ENCODE measurements around the gene C11orf86.
A peak's percentile ranks its signal among the peaks of the same experiment; 100 is the strongest.

The C11orf86 gene

GRCh38 chr11:67022341-67022933, 47.3 kb downstream of the C11orf86 start:
- peaks cover 29% of the 10 kb centered on the region for H3K4me1 Mint-ChIP-seq (ENCODE audit: low read depth)

DNA sequence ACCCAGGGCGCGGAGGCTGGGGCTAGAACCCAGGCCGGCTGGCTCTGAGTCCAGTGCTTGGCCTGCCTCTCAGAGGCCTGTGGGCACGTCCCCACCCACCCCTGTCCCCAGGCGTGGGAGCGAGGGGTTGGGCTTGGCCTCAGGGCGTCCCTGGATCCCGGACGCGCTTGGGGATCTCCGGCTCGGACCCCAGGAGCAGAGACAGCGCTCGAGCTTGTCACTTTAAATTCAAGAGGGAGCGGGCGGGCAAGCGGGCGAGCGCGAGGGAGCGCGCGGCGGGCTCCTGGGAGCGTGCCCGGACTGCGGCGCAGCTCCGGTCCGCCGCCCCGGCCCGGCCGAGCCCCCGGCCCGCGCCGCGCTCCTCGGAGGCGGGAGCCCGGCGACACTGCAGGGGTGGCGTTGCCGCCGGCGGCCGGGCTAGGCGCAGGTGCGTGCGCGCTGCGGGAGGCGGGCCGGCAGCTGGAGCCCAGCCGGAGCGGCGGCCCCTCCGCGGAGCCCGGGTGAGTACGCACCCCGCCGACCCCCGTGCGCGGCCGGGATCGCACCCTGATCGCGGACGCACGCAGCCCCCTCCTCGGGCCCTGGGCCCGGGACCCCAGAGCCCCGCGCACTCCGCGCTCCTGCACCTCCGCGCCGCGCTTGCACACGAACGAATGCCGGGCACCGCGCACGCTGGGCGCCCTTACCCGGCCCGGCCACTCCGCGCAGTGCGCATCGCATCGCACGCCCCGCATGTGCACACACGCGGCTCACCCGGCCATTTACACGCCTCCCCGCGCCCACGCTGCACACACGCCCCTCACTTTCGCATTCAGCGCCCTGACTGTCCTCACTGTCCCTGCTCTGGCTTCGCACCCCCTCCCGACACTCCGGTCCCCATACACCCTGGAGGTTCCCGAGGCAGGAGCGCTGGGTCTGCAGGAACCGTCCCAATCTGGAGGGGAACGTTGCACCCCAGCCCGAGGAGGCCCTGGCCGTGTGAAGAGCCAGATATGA, 48.2 kb downstream of the C11orf86 start, which contains the start of gene SYT12:
Gene SYT12 (plus strand): TSS at position 174 of the 996 bp plus-strand sequence. CDS start 7,011 bp downstream, outside the sequence.
- peaks cover 3% of the 10 kb centered on the region for H3K36me3 Mint-ChIP-seq (ENCODE audit: low read depth)
- peaks cover 63% of the 10 kb centered on the region for H3K27me3 Mint-ChIP-seq
- H3K4me3 Mint-ChIP-seq: peak within 1 kb of the TSS; percentile 76
- H3K27ac Mint-ChIP-seq: peak within 1 kb of the TSS; percentile 16
- H3K4me1 Mint-ChIP-seq (ENCODE audit: low read depth): peaks cover 29% of the 10 kb centered on the region
- H3K9me3 Mint-ChIP-seq: peaks cover 3% of the 10 kb centered on the region

More at GRCh38 chr11:67022341-67022933, 47.3 kb downstream of the C11orf86 start:
- peaks cover 3% of the 10 kb centered on the region for H3K9me3 Mint-ChIP-seq
- peaks cover 62% of the 10 kb centered on the region for H3K27me3 Mint-ChIP-seq
- peak overlapping the region; percentile 16 for H3K27ac Mint-ChIP-seq
- H3K4me3 Mint-ChIP-seq: peak overlapping the region; percentile 62
- H3K36me3 Mint-ChIP-seq (ENCODE audit: low read depth): peaks cover 3% of the 10 kb centered on the region

- H3K4me3 Mint-ChIP-seq: no peak overlapping the region
- no peak overlapping the region for H3K27ac Mint-ChIP-seq
- H3K4me1 Mint-ChIP-seq (ENCODE audit: low read depth): peaks cover 29% of the 10 kb centered on the region
Observed at GRCh38 chr11:67023957-67024353, 48.9 kb downstream of the C11orf86 start.

GRCh38 chr11:67024410-67024809, 49.3 kb downstream of the C11orf86 start:
- peak overlapping the region; percentile 60 for H3K4me3 Mint-ChIP-seq
- peaks cover 67% of the 10 kb centered on the region for H3K27me3 Mint-ChIP-seq
- H3K36me3 Mint-ChIP-seq (ENCODE audit: low read depth): no peaks in the 10 kb centered on the region
- H3K27ac Mint-ChIP-seq: peak overlapping the region; percentile 83
- peaks cover 29% of the 10 kb centered on the region for H3K4me1 Mint-ChIP-seq (ENCODE audit: low read depth)
- H3K9me3 Mint-ChIP-seq: no peaks in the 10 kb centered on the region

More at GRCh38 chr11:67023957-67024353, 48.9 kb downstream of the C11orf86 start:
- Mint-ChIP-seq H3K27me3 (peaks cover 63% of the 10 kb centered on the region), H3K36me3 (ENCODE audit: low read depth) (peaks cover under 1% of the 10 kb centered on the region), H3K9me3 (peaks cover under 1% of the 10 kb centered on the region)

DNA sequence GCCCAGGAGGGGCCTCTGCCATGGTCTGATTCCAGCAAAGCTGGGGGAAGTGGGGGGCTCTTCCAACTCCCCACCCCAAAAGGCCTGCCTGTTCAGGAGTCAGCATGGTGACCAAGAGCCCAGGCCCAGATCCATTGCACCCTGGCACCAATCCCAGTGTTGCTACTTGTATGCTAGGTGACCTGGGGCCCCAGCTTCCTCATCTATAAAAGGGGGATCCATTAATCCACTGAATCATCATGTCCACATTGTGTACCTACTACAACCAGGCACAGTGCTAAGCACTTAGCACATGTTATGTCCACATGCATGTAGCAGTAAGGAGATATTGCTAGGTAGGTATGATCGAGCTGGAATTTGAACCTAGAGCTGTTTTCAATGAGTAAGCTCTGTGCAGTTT, 49.9 kb downstream of the C11orf86 start:
- H3K9me3 Mint-ChIP-seq: no peaks in the 10 kb centered on the region
- H3K27ac Mint-ChIP-seq: no peak overlapping the region
- H3K27me3 Mint-ChIP-seq: peaks cover 69% of the 10 kb centered on the region
- no peaks in the 10 kb centered on the region for H3K36me3 Mint-ChIP-seq (ENCODE audit: low read depth)
- H3K4me3 Mint-ChIP-seq: no peak overlapping the region
- H3K4me1 Mint-ChIP-seq (ENCODE audit: low read depth): peaks cover 29% of the 10 kb centered on the region

GRCh38 chr11:67025750-67026149, 50.6 kb downstream of the C11orf86 start:
- peaks cover 73% of the 10 kb centered on the region for H3K27me3 Mint-ChIP-seq
- no peak overlapping the region for H3K27ac Mint-ChIP-seq

More at GRCh38 chr11:67025750-67026149, 50.6 kb downstream of the C11orf86 start:
- no peak overlapping the region for H3K4me3 Mint-ChIP-seq
- H3K4me1 Mint-ChIP-seq (ENCODE audit: low read depth): peaks cover 29% of the 10 kb centered on the region
- H3K9me3 Mint-ChIP-seq: no peaks in the 10 kb centered on the region
- H3K36me3 Mint-ChIP-seq (ENCODE audit: low read depth): no peaks in the 10 kb centered on the region

Measured in stimulated activated naive CD8-positive, alpha-beta T cell treated with anti-CD3 and anti-CD28 coated beads, Interleukin-15, Interleukin-2, amounts not matched to agents 100 ng/mL and 50 ng/mL, for 24 hours (primary cell).